Vagina (tissue), 2 donors: ENCODE data around the gene ZNF586.

ENCODE experiments used
- POLR2A ChIP-seq, 2 donors: fragments of 450-650 bp; IDR thresholded peaks; one replicate each; pipeline ENCODE4 v1.6.1; 2017; ENCODE audit warnings: antibody characterized with exemption in 2 of 2, mild to moderate bottlenecking in 2 of 2, moderate library complexity in 2 of 2
- POLR2AphosphoS5 ChIP-seq, 2 donors: sonication (generic); formaldehyde crosslinking; IDR thresholded peaks; one replicate each; pipeline ENCODE4 v1.9.0; 2017; ENCODE audit warnings: antibody characterized with exemption in 2 of 2, mild to moderate bottlenecking in 2 of 2, low read depth in 1 of 2; ENCODE audit not compliant: insufficient read depth in 1 of 2
- TF ChIP-seq, protein P1 (sequence below), 3 experiments: fragments of 450-650 bp in 2 of 3; fragments of 200-600 bp in 1 of 3; sonication (generic) in 1 of 3; IDR thresholded peaks; one replicate each; pipeline ENCODE4 v1.5.1; 2017 to 2019; ENCODE audit warnings: antibody characterized with exemption in 3 of 3, mild to moderate bottlenecking in 2 of 3, moderate library complexity in 2 of 3

DNA sequence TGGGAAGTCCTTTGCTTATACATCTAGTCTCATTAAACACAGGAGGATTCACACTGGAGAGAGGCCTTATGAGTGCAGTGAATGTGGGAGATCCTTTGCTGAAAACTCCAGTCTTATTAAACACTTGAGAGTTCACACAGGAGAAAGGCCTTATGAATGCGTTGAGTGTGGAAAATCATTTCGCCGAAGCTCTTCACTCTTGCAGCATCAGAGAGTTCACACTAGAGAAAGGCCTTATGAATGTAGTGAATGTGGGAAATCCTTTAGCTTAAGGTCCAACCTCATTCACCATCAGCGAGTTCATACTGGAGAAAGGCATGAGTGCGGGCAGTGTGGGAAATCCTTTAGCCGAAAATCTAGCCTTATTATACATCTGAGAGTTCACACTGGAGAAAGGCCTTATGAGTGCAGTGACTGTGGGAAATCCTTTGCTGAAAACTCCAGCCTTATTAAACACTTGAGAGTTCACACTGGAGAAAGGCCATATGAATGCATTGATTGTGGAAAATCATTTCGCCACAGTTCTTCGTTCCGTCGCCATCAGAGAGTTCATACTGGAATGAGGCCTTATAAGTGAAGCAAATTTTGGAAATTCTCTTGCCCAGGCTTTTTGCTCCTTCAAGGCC lies 9.9 kb downstream of the ZNF586 start:
- TF ChIP-seq, protein P1, sequence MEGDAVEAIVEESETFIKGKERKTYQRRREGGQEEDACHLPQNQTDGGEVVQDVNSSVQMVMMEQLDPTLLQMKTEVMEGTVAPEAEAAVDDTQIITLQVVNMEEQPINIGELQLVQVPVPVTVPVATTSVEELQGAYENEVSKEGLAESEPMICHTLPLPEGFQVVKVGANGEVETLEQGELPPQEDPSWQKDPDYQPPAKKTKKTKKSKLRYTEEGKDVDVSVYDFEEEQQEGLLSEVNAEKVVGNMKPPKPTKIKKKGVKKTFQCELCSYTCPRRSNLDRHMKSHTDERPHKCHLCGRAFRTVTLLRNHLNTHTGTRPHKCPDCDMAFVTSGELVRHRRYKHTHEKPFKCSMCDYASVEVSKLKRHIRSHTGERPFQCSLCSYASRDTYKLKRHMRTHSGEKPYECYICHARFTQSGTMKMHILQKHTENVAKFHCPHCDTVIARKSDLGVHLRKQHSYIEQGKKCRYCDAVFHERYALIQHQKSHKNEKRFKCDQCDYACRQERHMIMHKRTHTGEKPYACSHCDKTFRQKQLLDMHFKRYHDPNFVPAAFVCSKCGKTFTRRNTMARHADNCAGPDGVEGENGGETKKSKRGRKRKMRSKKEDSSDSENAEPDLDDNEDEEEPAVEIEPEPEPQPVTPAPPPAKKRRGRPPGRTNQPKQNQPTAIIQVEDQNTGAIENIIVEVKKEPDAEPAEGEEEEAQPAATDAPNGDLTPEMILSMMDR (IDR thresholded peaks at IDR 0.05), result no peak
- no peak for TF ChIP-seq POLR2AphosphoS5 (IDR thresholded peaks at IDR 0.05; ENCODE audit: insufficient read depth in 1 of 2, low read depth in 1 of 2)
- no peak for TF ChIP-seq POLR2A (IDR thresholded peaks at IDR 0.05)
